Stimulated activated CD4-positive, alpha-beta T cell treated with anti-CD3 and anti-CD28 coated beads, TNF-alpha, amount 100 ng/mL, for 4 hours (primary cell): ENCODE data around the gene DFFA.

Source experiments
- DNase-seq, 3 experiments: peaks; one replicate each; pipeline ENCODE4 v3.0.0-alpha.2; 2020; ENCODE audit warnings: low read depth in 3 of 3

The DFFA gene, protein sequence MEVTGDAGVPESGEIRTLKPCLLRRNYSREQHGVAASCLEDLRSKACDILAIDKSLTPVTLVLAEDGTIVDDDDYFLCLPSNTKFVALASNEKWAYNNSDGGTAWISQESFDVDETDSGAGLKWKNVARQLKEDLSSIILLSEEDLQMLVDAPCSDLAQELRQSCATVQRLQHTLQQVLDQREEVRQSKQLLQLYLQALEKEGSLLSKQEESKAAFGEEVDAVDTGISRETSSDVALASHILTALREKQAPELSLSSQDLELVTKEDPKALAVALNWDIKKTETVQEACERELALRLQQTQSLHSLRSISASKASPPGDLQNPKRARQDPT

DNA sequence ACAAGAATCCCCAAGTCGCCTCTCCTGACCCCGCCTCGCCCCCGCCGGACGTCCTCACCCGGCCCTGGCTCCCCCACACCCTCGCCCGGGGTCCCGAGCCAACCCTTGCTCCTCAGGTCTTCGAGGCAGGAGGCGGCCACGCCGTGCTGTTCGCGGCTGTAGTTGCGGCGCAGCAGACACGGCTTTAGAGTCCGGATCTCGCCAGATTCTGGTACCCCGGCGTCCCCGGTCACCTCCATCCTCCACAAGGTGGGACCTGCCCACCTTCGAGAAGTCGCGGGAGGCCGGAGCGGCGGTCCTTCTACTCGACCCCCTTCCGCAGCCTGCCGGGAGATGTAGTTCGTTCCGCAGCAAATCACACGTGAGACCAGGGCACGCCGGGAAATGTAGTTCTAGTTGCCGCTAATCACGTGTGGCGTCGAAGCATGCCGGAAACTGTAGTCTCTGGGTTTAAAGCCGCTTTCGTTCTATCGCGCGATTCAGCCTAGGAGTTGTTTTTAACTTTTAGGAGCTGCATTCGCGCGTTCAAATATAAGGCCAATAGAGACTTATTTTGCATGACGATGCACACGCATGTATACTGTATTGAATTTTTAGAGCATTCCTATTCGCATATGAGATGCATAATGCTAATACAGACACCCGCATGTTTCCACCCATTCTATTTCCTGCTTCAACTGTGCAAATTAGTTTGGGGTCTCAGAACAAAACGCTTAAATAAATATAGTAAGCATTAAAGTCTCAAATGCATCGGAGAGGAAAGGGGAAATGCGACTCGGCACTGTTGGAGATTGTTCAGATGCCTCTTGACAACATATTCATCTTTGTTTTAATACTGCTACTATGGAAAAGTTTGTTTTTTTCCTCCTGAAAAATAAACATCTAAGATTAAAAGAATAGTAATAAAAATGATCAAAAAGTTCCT is at the start of gene DFFA:
Gene DFFA (minus strand): TSS at position 310 of the 925 bp plus-strand sequence. CDS start 71 bp downstream, at position 239.
- DNase-seq: peak; percentile 78 to 87 (median 81)

DNA sequence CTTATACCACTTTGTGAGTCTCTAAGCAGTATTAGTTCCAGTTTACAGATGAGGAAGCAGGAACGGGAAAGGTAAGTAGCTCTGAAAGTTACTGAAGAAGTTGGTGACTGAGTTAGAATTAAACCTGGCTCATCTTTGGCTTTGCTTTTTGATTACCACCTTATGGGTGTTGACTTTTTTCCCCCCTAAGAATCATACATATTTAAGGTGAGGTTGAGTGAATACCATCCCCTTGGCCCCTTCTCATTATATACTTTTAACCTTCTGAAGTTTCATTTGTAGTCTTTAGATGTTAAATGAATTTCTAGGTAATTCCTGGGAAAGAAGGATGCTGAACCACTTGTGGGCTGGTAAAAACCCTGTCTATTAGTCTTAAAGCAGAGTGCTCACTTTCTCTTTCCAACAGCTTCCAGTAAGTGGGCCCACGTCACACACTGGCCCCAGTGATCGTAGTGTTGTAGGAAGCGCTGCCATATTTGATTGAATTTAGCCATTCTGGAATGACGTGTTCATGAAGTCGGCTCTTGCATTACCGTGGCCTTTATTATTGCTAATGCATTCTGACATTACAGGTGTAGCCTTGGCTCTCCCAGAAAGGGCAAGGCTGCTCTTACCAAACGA is 49.3 kb upstream of the DFFA start:
- no peak for DNase-seq

DNA sequence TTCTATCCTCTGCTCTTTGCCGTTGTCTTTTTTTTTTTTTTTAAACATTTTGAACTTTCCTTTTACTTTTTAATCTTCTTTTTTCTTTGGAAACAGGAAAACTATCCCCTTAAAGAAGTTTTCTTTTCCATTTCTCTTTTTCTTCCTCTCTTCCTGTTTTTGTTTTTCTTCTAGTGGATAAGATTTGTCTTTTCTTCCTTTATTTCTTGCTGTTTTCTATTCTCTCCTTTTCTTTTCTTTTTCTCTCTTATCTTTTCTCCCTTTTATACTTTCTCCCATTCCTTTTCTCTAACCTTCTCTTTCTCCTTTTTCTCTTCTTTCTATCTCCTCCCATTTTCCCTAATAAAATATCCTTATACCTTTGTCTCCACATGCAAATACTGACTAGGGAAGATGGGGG is 48.6 kb upstream of the DFFA start:
- DNase-seq: no peak

DNA sequence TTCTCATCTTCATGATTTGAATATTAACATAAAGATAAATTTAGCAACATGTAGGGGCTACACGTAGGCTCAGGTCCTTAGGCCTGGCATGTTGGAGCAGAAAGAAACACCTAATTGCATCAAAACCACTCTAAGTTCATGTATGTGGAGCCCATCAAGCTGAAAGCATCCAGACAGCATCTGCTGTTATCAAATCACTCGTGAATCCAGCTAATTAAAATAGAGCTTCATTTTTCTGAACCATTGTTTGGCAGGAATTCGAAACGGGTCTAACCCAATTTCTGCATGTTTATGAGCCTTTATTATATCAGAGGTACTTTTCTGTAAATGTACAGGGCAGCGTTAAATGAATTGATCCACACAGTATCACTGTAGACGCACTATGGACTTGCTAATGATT is 48.2 kb upstream of the DFFA start:
- DNase-seq: no peak

DNA sequence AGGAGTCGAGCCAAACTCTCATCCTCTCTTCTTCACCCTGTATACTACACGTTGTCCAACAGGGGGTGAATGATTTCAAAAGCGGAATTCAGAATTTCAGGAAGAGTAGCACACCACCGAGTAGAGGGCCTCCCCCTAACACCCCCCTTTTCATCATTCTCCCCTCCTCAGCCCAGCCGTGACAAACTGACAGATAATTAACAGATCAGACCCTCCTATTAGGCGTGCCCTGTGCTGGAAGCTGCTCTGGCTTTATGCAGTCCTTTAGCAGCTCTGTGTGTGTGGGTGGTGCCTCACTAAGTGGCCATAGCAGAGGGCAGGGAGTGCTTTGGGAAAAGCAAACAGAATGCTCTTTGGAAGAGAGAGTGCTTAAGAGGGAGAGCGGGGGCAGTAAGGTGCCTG is 46.7 kb upstream of the DFFA start:
- DNase-seq: no peak

DNA sequence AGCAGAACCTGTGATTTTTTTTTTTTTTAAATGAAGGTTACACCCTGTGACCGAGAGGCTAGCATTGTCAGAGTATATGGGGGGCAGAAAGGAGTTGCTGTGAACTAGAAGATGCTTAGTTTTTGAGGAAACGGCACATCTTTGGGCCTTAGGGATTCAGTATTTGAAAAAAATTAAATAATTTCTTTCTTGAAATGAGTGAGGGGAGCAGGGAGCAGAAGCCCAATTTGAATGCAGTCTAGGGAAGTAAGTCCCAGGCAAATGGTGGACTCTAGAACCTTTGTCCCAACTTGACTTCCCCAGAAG is 45.3 kb upstream of the DFFA start:
- DNase-seq: no peak

DNA sequence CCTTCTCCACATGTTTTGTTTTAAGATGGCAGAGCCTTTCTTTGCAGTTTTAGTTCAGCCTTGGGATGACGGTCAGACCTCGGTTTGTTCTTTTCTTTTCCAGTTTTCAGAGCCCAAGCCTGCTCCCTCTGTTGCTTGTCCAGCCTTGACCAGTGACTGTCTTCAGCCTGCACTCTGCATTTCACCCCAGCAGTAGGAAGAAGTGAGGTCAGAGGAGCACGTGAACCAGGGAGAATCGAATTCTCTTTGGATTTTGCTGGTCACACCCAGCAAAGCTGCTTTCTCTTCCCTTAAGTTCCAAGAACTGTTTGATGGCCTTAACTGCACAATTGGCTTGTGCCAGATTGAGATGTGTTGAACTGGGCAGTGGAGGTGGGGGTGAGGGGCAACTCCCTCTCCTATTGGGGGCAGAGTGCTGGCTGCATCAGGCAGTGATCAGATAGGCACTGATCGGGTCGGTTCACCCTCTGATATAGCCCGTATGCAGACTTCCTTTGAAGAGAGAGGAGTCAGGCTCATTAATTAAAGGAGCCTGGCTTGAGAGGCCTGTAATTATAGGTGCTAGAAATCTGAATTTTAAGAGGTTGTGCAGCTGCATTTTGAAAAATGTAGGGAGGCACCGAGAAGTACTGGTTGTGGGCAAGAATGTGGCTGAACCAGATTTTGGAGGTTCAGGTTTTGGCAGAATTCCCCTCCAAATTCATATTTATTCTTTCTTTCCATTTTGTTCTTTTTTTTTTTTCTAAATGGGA is 44.8 kb upstream of the DFFA start:
- no peak for DNase-seq

DNA sequence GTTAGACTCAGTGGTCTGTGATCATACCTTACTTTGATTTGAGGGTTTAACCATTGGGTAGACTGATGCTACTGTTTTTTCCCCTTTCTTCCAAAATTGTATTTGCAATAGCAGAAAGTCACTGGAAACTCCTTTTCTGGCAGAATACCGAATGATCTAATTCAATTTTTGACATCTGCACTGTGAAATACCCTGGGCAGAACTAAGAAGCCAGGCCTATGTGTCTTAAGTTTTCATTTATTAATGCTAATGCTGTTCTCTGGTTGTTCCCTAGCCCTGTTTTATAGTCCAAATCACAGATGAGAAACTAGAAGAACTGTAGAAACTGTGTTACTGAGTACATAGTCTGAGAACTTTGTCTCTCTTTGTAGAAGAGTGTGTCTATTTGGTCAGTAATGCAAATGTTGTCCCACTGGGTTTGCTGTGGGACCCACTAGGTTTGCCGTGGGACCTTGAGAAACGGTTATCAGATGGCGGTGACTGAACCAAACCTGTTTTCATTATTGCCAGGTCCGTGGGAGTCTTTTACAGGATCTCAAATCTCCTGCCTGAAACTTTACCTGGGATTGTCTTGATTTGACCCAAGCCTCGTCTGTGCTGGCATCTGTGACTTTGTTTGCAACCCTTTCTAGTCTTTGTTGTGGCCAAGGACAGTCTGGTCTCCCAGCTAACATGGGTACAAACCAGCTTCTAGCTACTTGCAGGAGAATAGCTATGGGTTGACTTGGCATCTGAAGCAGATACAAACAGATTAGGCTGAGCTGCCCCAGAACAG is 43.8 kb upstream of the DFFA start:
- DNase-seq: no peak

DNA sequence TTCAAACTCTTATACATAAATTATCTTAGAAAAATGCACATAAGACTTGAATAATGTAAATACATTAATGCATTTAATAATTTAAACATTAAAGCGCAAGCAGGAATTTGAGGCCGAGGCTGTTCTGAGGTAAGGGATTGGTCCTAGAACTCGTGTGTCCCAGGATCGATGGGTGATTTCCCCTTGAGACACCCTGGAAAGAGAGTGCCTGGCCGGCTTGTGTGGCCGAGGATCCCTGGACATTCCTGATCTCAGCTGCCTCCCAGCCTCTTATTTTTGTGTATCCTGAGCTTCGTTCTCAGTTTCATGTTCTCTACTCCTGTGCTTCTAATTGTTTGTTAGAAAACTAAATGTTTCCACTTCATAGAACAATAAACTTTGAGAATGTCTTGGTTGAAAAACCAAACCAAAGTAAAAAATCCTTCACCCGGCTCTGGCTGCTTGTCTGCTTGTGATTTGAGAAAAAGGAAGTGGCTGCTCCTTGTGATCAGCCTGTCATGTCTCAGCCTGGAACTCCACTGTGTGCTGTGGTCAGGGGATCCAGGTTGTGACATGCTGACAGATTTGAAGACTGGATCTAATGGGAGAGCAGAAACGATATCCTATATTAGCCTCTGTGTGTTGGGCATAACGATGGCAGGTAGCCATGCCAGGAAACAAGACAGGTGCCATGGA is 43.1 kb upstream of the DFFA start:
- DNase-seq: no peak

DNA sequence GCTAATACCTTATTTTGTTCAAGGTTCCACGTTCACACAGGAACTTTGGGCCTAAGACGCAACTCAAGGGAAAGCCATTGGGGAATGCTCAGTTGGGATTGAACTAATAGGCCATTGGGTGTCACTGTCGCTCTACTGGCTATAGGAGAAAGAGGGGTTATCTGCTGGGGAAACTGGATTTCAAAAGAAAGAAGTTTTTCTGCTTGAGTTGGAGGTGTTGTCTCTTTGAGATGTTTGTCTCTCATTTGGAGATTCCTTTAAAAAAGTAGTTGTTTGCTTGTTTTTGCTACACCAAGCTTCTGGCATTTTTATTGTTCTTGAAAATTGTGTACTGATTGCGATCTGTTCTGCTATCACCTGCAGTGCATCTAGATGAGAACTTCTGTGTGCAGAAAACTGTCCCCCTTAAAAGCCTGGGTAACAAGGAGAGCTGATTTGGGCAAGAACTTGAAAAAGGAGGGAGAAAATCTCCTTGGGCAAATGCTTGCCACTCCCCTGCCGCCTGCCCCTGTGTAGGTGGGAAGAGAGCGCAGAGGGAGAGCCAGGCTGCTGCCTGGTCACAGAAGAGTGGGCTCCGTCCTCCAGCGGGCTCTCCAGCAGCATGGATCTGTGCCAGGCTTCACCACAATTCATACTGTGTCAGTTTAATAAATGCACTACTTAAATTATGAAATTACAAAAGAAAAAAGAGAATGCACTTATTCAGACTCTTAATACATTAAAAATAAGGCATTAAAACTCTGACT is 42.3 kb upstream of the DFFA start:
- no peak for DNase-seq

DNA sequence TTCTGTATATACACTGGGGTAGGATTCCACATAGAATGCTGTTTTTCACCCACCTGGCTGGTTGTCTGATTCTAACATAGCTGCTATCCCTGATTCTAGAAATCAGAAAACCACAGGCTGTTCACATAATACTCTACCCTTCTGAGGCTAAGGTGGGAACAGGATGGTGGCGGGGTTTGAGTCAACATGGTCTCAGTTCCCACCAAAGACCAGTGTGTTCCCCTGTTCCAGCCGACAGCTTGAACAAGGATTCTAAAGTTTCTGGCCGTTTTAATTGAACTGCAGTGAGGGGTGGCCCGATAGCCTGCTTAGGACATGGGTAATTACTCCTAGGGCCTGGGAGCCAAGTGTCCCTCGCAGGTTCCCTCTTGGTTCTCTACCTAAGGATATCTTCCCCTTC is 40.9 kb upstream of the DFFA start:
- DNase-seq: no peak

DNA sequence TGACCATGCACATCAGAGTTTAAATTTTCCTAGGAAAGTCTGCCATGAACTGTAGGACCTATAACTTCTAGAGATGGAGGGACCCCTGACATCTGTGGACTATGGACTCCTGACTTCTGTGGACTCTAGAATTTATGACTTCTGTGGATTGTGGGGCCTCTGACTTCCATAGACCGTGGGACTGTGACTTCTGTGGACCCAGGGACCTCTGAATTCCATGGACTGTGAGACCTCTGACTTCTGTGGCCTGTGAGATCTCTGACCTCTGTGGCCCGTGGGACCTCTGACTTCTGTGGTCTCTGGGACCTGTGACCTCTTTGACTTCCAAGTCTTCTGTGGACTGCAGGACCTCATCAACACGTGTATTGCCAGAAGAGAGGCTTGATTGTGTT is 39.2 kb upstream of the DFFA start:
- DNase-seq: no peak

DNA sequence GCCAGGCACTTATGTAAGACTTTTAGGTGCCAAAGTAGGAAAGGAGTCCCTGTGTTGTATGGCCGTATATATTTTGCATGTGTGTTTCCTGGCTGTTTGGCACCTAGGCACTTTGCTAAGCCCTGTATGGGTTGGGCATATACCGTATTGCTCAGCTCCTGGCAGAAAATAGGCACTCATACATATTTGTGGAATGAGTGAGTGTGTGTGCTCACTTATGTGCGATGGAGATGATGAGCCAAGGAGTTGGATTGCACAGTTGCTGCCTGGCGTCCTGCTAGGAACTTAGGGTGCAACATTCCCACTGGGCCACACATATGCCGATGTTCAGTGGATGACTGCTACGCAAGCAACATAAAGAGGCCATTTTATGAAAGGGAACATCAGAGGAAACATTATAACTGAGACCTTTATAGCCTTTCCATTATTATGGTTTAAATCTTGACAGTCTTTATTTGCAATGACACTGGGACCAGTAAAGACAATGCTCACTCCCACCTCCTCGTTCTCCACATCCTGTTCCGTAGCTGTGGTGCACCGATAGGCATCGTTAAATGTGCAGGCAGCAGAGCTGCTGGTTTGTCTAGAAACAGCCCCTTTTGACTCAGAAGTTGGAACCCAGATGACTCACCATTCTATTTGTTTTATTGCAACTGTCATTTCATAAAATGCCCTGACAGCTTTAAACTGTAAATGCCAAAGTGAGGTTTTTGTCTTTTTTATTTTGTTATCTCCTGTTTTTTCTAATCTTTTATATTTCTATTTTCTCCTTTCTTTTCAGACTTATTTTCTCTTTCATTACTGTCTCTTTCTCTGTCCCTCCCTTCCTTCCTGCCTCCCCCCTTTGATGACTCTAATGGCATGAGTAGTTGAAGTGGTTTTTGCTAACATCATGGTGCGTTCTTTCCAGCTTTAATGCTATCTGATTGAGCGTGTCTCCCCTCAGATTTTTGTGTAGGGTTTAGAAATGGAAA is 38.5 kb upstream of the DFFA start:
- peak; percentile 35 to 65 (median 61) for DNase-seq

DNA sequence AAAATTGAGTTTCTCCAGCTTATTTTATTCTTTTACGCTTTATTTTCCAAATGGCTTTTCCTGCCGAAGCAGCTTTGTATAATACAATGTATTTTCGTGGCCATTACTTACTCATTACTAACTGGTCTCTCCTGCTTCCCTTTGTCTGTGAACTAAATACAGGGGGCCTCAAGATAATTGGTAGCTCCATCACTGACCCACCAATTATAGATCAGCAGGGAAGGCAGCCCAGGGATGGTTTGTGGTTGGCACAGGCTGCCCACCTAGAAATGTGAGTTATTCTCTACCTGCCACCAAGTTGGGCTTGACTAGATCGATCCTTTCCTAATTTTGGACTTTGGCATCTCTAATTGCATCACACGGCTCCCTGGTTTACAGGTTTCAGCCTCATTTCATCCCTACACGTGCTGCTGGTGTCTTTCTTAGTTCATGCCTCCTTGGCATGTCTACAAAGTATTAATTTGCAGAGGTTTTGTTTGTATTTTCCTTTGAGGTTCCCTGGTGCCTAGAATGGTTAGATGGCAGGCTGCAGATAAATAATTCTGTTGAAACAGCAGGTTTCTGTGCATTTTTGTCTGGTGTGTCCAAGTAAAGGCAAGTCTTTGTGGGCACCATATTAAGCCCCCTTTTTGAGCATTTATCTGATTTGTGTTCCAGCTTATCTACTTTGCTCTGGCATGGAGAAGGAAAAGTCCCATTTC is 37.6 kb upstream of the DFFA start:
- DNase-seq: no peak

DNA sequence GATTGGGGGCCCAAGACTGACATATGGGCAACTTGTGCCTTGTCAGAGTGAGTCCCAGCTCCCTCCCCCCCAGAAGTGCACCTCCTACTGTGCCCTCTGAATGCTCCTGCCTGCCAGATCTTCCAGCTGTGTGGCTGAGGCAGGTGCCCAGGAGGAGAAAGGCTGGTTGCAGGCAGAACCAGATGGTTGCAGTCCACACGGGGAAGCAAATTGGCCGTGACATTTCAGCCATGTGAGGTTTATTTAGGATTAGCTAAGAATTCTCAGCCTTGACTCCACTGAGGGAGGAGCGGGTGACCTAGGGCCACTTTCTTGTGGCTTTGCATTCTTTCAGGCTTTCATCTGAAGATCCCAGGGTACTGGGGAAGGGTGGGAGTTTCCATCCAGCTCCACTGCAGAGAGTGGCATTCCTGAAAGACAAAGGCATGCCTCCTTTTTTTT is 36.2 kb upstream of the DFFA start:
- no peak for DNase-seq

DNA sequence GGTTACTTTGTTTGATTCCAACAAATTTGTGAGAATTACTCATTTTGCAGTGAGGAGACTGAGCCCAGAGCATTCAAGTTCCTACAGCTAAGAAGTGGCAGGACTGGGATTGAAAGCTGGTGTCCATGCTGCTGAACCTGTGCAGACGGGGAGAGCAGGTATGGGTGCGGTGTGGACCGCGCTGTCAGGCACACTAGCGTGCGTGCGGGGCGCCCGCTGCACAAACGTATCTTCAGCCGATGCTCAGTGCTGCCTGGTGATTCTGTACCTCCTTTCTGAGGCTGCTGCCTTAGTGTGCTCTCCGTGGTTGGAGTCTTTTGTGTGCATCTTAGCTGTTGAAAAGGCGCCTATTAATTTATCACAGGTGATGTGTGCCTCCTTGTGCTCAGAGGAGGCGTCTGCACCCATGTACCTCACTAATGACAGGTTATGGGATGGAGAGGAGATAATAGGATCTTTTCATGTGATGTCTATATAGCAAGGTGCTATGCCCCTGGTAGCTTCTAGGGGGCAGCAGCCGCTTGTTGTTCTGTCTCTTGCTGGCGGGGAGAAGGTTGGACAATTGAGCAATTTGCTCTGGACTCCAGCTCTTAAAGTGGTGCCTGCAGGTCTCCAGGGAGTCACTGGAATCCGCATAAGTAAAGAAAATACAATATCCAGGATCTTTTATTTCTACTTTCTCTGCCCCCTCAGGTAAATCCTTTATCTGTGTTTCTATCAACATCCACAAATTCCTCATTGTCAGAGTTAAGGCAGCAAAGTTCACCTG is 35.0 kb upstream of the DFFA start:
- peak in 1 of 3 experiments; percentile 37 for DNase-seq

DNA sequence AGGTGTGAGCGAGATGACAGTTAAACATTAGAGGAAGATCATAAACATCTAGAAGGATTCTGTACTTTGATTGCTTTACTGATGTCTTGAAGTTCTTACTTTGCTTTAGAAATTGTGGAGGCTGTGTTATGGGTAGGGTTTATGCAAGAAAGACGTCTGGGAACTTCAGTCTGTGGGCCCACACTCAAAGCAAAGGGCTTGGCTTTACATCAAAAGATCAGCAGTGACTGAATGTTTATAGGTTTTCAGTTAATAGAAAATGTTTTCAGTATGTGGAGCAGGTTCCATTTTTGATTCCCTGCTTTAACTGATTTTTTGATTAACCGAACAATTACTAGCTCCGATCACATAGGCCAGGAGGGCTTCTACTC is 34.3 kb upstream of the DFFA start:
- DNase-seq: no peak
